Progenitor cell of endocrine pancreas (in vitro differentiated cells): ENCODE results near the gene DISP2. TPM values are rescaled to one million over a fixed set of nuclear protein-coding genes. Genes with fewer than 3 reads are reported as not detected.

Experiments
- DNase-seq: peaks from one replicate; pipeline ENCODE4 v3.0.0; 2021; ENCODE audit warnings: low spot score; ENCODE audit not compliant: unreplicated experiment
- H3K27ac Mint-ChIP-seq: 2 replicates; pipeline ENCODE4 v1.8.0; 2021; ENCODE audit warnings: mild to moderate bottlenecking, moderate library complexity, mixed read lengths
- H3K27me3 Mint-ChIP-seq: 2 replicates; pipeline ENCODE4 v1.8.0; 2021; ENCODE audit warnings: mixed read lengths
- H3K36me3 Mint-ChIP-seq: 2 replicates; pipeline ENCODE4 v1.8.0; 2022; ENCODE audit warnings: mixed read lengths; ENCODE audit not compliant: insufficient read depth
- H3K4me1 Mint-ChIP-seq: 2 replicates; pipeline ENCODE4 v1.8.0; 2021; ENCODE audit warnings: low read depth, mixed read lengths
- H3K4me3 Mint-ChIP-seq: 2 replicates; pipeline ENCODE4 v1.8.0; 2021; ENCODE audit warnings: low read depth, mild to moderate bottlenecking, moderate library complexity, mixed read lengths
- H3K9me3 Mint-ChIP-seq: 2 replicates; pipeline ENCODE4 v1.8.0; 2021; ENCODE audit warnings: low read depth, mixed read lengths
- CTCF ChIP-seq: fragments of 200-600 bp; sonication (generic); IDR thresholded peaks from one replicate; pipeline ENCODE4 v1.5.0; 2021; ENCODE audit warnings: antibody characterized with exemption, mild to moderate bottlenecking; ENCODE audit not compliant: unreplicated experiment
- total RNA-seq: library from RNA; stranded (reverse); gene quantifications from 2 replicates; pipeline ENCODE4 v1.2.1, GENCODE V29; 2021

The DISP2 gene
- total RNA-seq, 1 donor from 2014 or later = 3.2 TPM

- no peak for DNase-seq
- Mint-ChIP-seq H3K4me3 (no peak overlapping the region), H3K27ac (no peak overlapping the region), H3K27me3 (peaks cover 17% of the 10 kb centered on the region), H3K36me3 (no peaks in the 10 kb centered on the region), H3K4me1 (peaks cover 3% of the 10 kb centered on the region), H3K9me3 (no peaks in the 10 kb centered on the region)
- TF ChIP-seq CTCF = no peak
Observed at GRCh38 chr15:40340038-40340739, 17.8 kb upstream of the DISP2 start.

GRCh38 chr15:40340740-40341400 lies 17.1 kb upstream of the DISP2 start, which contains the start of gene CCDC9B:
CCDC9B (minus strand) TSS chr15:40340939; CDS start chr15:40340819, 120 bp downstream.
- no peak for TF ChIP-seq CTCF
- H3K9me3 Mint-ChIP-seq = no peaks in the 10 kb centered on the region
- H3K4me3 Mint-ChIP-seq = no peak within 1 kb of the TSS
- peaks cover 14% of the 10 kb centered on the region for H3K27me3 Mint-ChIP-seq
- H3K4me1 Mint-ChIP-seq = peaks cover 3% of the 10 kb centered on the region
- H3K27ac Mint-ChIP-seq = no peak within 1 kb of the TSS
- DNase-seq = no peak
- no peaks in the 10 kb centered on the region for H3K36me3 Mint-ChIP-seq

- peaks cover 5% of the 10 kb centered on the region for H3K4me1 Mint-ChIP-seq
- H3K27me3 Mint-ChIP-seq = peaks cover 15% of the 10 kb centered on the region
Observed at GRCh38 chr15:40342416-40343320, 15.4 kb upstream of the DISP2 start.

GRCh38 chr15:40343512-40343911 lies 14.5 kb upstream of the DISP2 start:
- Mint-ChIP-seq H3K4me1 (peaks cover 3% of the 10 kb centered on the region), H3K27me3 (peaks cover 10% of the 10 kb centered on the region), H3K36me3 (no peaks in the 10 kb centered on the region), H3K4me3 (no peak overlapping the region), H3K9me3 (no peaks in the 10 kb centered on the region), H3K27ac (no peak overlapping the region)
- no peak for TF ChIP-seq CTCF
- DNase-seq = no peak

More at GRCh38 chr15:40342416-40343320, 15.4 kb upstream of the DISP2 start:
- no peaks in the 10 kb centered on the region for H3K9me3 Mint-ChIP-seq
- H3K27ac Mint-ChIP-seq = no peak overlapping the region
- no peak for TF ChIP-seq CTCF
- no peak for DNase-seq
- H3K4me3 Mint-ChIP-seq = no peak overlapping the region
- no peaks in the 10 kb centered on the region for H3K36me3 Mint-ChIP-seq

- H3K36me3 Mint-ChIP-seq = no peaks in the 10 kb centered on the region
- no peaks in the 10 kb centered on the region for H3K9me3 Mint-ChIP-seq
- H3K27ac Mint-ChIP-seq = no peak overlapping the region
- H3K4me3 Mint-ChIP-seq = no peak overlapping the region
- no peak for TF ChIP-seq CTCF
- DNase-seq = no peak
- peaks cover 8% of the 10 kb centered on the region for H3K27me3 Mint-ChIP-seq
- peaks cover 3% of the 10 kb centered on the region for H3K4me1 Mint-ChIP-seq
Observed at GRCh38 chr15:40344217-40344616, 13.8 kb upstream of the DISP2 start.
